ENCODE measurements around the gene ATG4C.

- no peak for TF ChIP-seq CTCF (IDR thresholded peaks at IDR 0.05; ENCODE audit: poor library complexity)
- no peak for TF ChIP-seq EZH2 (IDR thresholded peaks at IDR 0.05; ENCODE audit: borderline replicate concordance)
- TF ChIP-seq EZH2phosphoT487 (IDR thresholded peaks at IDR 0.05; ENCODE audit: low read depth, severe bottlenecking, unreplicated experiment) = no peak
Observed at GRCh38 chr1:62876535-62876934, 92.6 kb downstream of the ATG4C start.
